HL-60 (cell line): Measurements from ENCODE around the gene EFNB1.

ENCODE experiments used
- POLR2AphosphoS5 ChIP-seq: IDR thresholded peaks from 2 replicates; pipeline ENCODE4 v1.6.1; 2012; ENCODE audit warnings: low read depth
- TF ChIP-seq, protein P1 (sequence below): IDR thresholded peaks from 2 replicates; pipeline ENCODE4 v1.6.1; 2012; ENCODE audit warnings: low read depth; ENCODE audit not compliant: insufficient replicate concordance
- TF ChIP-seq, protein P2 (sequence below): IDR thresholded peaks from one replicate; pipeline ENCODE4 v1.5.1; 2011; ENCODE audit warnings: low read length, control low read depth, inconsistent platforms; ENCODE audit not compliant: insufficient read depth

DNA sequence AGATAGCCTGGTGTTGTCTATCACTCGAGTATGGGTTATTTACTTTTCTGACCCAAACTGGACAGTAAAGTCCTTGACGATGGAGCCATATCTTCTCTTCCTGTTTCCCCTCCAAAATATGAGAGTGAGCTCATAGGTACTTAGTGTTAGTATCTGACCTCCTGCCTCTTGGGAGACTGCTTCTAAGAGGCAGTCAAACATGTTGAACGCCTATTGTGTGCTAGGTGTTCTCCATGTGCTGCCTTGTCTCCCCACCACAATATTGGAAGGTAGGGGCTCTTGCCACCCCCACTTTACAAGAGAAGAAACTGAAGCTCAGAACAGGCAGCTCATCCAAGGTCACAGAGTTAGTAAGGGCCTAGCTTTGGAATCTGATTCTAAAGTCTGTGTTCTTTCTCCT lies 8.3 kb downstream of the EFNB1 start:
- TF ChIP-seq, protein P1, sequence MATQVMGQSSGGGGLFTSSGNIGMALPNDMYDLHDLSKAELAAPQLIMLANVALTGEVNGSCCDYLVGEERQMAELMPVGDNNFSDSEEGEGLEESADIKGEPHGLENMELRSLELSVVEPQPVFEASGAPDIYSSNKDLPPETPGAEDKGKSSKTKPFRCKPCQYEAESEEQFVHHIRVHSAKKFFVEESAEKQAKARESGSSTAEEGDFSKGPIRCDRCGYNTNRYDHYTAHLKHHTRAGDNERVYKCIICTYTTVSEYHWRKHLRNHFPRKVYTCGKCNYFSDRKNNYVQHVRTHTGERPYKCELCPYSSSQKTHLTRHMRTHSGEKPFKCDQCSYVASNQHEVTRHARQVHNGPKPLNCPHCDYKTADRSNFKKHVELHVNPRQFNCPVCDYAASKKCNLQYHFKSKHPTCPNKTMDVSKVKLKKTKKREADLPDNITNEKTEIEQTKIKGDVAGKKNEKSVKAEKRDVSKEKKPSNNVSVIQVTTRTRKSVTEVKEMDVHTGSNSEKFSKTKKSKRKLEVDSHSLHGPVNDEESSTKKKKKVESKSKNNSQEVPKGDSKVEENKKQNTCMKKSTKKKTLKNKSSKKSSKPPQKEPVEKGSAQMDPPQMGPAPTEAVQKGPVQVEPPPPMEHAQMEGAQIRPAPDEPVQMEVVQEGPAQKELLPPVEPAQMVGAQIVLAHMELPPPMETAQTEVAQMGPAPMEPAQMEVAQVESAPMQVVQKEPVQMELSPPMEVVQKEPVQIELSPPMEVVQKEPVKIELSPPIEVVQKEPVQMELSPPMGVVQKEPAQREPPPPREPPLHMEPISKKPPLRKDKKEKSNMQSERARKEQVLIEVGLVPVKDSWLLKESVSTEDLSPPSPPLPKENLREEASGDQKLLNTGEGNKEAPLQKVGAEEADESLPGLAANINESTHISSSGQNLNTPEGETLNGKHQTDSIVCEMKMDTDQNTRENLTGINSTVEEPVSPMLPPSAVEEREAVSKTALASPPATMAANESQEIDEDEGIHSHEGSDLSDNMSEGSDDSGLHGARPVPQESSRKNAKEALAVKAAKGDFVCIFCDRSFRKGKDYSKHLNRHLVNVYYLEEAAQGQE: no peak
- TF ChIP-seq, protein P2, sequence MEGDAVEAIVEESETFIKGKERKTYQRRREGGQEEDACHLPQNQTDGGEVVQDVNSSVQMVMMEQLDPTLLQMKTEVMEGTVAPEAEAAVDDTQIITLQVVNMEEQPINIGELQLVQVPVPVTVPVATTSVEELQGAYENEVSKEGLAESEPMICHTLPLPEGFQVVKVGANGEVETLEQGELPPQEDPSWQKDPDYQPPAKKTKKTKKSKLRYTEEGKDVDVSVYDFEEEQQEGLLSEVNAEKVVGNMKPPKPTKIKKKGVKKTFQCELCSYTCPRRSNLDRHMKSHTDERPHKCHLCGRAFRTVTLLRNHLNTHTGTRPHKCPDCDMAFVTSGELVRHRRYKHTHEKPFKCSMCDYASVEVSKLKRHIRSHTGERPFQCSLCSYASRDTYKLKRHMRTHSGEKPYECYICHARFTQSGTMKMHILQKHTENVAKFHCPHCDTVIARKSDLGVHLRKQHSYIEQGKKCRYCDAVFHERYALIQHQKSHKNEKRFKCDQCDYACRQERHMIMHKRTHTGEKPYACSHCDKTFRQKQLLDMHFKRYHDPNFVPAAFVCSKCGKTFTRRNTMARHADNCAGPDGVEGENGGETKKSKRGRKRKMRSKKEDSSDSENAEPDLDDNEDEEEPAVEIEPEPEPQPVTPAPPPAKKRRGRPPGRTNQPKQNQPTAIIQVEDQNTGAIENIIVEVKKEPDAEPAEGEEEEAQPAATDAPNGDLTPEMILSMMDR: no peak
- no peak for TF ChIP-seq POLR2AphosphoS5
